Endothelial cell of umbilical vein (primary cell): ENCODE results near the gene CD109.

Experiments
- FOS ChIP-seq: IDR thresholded peaks from 2 replicates; pipeline ENCODE4 v1.6.1; 2011; ENCODE audit warnings: mild to moderate bottlenecking, low read length, moderate library complexity, borderline replicate concordance; ENCODE audit not compliant: insufficient read depth
- JUN ChIP-seq: IDR thresholded peaks from 2 replicates; pipeline ENCODE4 v1.6.1; 2011; ENCODE audit warnings: borderline replicate concordance, low read depth; ENCODE audit not compliant: insufficient read length, insufficient read depth
- MAX ChIP-seq: IDR thresholded peaks from 2 replicates; pipeline ENCODE4 v1.6.1; 2011; ENCODE audit not compliant: insufficient read depth, insufficient read length
- MYC ChIP-seq: IDR thresholded peaks from one replicate; pipeline ENCODE4 v1.6.1; 2011; ENCODE audit warnings: mild to moderate bottlenecking, low read depth, low read length
- POLR2A ChIP-seq: IDR thresholded peaks from 2 replicates; pipeline ENCODE4 v1.6.1; 2012; ENCODE audit warnings: low read depth, mild to moderate bottlenecking, control low read depth, low read length
- POLR2AphosphoS5 ChIP-seq: IDR thresholded peaks from 2 replicates; pipeline ENCODE4 v1.6.1; 2012; ENCODE audit warnings: low read depth, mild to moderate bottlenecking, control low read depth, low read length, moderate library complexity; ENCODE audit not compliant: insufficient read depth
- TF ChIP-seq, protein P1 (sequence below), 2 donors: IDR thresholded peaks; 1 replicate in 1 of 2; 2 replicates in 1 of 2; pipeline ENCODE4 v1.5.1; 2011; ENCODE audit warnings: low read length in 2 of 2, mild to moderate bottlenecking in 2 of 2, moderate library complexity in 2 of 2, control low read depth in 1 of 2, inconsistent platforms in 1 of 2, low read depth in 1 of 2; ENCODE audit not compliant: insufficient read depth in 1 of 2; ENCODE audit errors: extremely low read depth in 1 of 2

DNA sequence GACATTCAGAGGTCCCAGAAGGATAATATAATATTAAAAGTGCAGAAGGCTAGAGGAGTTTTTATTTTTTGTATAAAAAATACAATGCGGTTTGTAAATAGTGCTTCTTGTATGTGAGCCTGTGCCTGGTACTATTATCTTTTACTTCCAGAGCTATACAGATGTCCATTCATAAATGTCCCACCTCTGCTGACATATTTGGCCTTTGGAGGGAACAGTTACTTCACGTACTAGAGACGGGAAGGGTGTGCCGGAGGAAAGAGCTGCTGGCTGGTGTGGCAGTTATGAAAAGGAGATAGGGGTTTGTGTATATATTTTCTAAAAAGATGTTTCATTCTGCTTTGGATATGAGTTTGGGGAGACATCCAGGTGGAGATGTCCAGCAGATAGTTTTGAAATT, 8.8 kb downstream of the CD109 start:
- TF ChIP-seq MAX: no peak
- no peak for TF ChIP-seq POLR2AphosphoS5
- TF ChIP-seq MYC: no peak
- no peak for TF ChIP-seq POLR2A
- no peak for TF ChIP-seq JUN
- TF ChIP-seq, protein P1, sequence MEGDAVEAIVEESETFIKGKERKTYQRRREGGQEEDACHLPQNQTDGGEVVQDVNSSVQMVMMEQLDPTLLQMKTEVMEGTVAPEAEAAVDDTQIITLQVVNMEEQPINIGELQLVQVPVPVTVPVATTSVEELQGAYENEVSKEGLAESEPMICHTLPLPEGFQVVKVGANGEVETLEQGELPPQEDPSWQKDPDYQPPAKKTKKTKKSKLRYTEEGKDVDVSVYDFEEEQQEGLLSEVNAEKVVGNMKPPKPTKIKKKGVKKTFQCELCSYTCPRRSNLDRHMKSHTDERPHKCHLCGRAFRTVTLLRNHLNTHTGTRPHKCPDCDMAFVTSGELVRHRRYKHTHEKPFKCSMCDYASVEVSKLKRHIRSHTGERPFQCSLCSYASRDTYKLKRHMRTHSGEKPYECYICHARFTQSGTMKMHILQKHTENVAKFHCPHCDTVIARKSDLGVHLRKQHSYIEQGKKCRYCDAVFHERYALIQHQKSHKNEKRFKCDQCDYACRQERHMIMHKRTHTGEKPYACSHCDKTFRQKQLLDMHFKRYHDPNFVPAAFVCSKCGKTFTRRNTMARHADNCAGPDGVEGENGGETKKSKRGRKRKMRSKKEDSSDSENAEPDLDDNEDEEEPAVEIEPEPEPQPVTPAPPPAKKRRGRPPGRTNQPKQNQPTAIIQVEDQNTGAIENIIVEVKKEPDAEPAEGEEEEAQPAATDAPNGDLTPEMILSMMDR (IDR thresholded peaks at IDR 0.05; ENCODE audit: extremely low read depth in 1 of 2, insufficient read depth in 1 of 2, low read depth in 1 of 2, low read length in 2 of 2): no peak
- TF ChIP-seq FOS: no peak
